HG02759 (cell line): ENCODE data around the gene FOXD2.

Source experiments
- ATAC-seq: cut with Tn5 transposase; IDR thresholded peaks from one replicate; pipeline ENCODE4 v1.9.1; 2021; ENCODE audit warnings: mild to moderate bottlenecking, moderate library complexity; ENCODE audit not compliant: unreplicated experiment

The FOXD2 gene

GRCh38 chr1:47459253-47459788, 21.5 kb downstream of the FOXD2 start:
- no peak for ATAC-seq

GRCh38 chr1:47460040-47460439, 22.2 kb downstream of the FOXD2 start:
- ATAC-seq = no peak

- no peak for ATAC-seq
Measured at GRCh38 chr1:47460456-47460855, 22.6 kb downstream of the FOXD2 start.

GRCh38 chr1:47465605-47466004, 27.8 kb downstream of the FOXD2 start:
- no peak for ATAC-seq

- ATAC-seq = no peak
Measured at GRCh38 chr1:47468709-47469389, 31.0 kb downstream of the FOXD2 start.

- no peak for ATAC-seq
Measured at GRCh38 chr1:47469390-47469759, 31.5 kb downstream of the FOXD2 start.

- no peak for ATAC-seq
Measured at GRCh38 chr1:47469910-47470309, 32.1 kb downstream of the FOXD2 start.

GRCh38 chr1:47471163-47471562, 33.3 kb downstream of the FOXD2 start:
- no peak for ATAC-seq

GRCh38 chr1:47474278-47475193, 36.7 kb downstream of the FOXD2 start:
- ATAC-seq = no peak

GRCh38 chr1:47477595-47478080, 39.8 kb downstream of the FOXD2 start:
- no peak for ATAC-seq

- no peak for ATAC-seq
Measured at GRCh38 chr1:47478090-47478489, 40.2 kb downstream of the FOXD2 start.

- ATAC-seq = no peak
Measured at GRCh38 chr1:47479664-47480063, 41.8 kb downstream of the FOXD2 start.

- ATAC-seq = no peak
Measured at GRCh38 chr1:47481936-47482335, 44.1 kb downstream of the FOXD2 start.

GRCh38 chr1:47482786-47483185, 44.9 kb downstream of the FOXD2 start:
- ATAC-seq = no peak

GRCh38 chr1:47483651-47484050, 45.8 kb downstream of the FOXD2 start:
- no peak for ATAC-seq

- no peak for ATAC-seq
Measured at GRCh38 chr1:47485817-47486216, 48.0 kb downstream of the FOXD2 start.

GRCh38 chr1:47487332-47487731, 49.5 kb downstream of the FOXD2 start:
- no peak for ATAC-seq

GRCh38 chr1:47487850-47488450, 50.1 kb downstream of the FOXD2 start:
- ATAC-seq = no peak
